COLO668 (cell line): ENCODE results near the gene HES4.
"Not testable (repeated sequence)": the region's sequence is repeated elsewhere in the genome, so short reads cannot be mapped to it uniquely, and the experiment has no call there.

ENCODE experiments used
- DNase-seq: peaks from one replicate; lab custom pipeline; 2025; ENCODE audit not compliant: unreplicated experiment; lab: John Stamatoyannopoulos, UW

The HES4 gene

GRCh38 chr1:1033731-1034438 is 34.0 kb upstream of the HES4 start:
- peak; percentile 72 for DNase-seq

DNA sequence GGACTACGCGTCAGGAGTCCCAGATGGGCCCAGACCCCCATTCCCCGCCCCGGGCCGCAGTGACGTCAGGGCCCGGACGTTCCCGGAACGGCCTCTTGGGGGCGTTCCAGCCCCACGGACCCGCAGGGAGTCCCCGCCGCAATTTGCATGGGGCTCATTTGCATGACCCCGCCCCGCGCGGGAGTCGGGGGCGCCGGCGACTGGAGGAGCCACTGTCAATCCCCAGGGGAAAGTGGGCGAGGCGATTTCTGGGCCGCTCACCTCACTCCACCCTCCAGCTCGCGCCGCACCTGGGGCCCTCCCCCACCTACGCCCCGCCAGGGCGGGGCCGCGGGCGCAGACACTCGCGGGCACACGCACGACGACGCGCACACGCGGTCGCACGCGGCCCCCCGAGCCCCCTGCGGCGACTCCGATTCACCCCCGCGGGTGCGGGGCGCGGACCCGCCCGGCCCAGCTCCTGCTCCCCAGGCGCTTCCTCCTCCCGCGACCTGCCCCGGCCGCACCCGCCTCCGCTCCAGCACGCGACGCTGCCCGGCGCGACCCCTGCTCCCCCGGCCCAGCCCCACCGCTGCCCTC is 33.2 kb upstream of the HES4 start:
- peak; percentile 99 for DNase-seq

- peak; percentile 87 for DNase-seq
These were observed 32.5 kb upstream of the HES4 start for GRCh38 chr1:1032424-1032823.

DNA sequence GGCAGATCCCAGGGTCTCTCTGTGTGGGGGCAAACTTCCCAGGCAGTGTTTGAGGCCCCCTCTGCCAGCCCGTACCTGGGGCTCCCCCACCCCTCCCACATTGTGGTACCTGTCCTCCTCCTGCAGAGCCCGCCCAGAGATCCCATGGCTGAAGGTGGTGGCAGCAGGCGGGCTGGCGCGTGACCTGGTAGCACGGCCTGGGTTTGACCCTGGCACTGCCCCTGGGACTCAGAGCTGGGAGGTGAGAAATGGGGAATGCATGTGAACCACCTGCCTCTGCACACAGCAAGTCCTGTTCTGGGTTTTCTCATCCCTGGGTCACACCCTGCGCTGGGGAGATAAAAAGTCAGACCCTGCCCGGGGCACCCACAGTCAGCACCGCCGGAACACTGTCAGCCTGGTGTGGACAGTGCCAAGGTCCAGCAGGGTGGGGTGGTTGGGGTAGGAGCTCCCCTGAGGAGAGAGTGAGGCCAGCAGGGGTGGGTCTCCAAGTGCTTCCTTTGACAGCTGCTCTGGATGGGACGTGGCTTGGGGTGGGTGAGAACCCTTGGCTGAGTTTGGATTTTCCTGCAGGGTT is 31.9 kb upstream of the HES4 start:
- DNase-seq = no peak

DNA sequence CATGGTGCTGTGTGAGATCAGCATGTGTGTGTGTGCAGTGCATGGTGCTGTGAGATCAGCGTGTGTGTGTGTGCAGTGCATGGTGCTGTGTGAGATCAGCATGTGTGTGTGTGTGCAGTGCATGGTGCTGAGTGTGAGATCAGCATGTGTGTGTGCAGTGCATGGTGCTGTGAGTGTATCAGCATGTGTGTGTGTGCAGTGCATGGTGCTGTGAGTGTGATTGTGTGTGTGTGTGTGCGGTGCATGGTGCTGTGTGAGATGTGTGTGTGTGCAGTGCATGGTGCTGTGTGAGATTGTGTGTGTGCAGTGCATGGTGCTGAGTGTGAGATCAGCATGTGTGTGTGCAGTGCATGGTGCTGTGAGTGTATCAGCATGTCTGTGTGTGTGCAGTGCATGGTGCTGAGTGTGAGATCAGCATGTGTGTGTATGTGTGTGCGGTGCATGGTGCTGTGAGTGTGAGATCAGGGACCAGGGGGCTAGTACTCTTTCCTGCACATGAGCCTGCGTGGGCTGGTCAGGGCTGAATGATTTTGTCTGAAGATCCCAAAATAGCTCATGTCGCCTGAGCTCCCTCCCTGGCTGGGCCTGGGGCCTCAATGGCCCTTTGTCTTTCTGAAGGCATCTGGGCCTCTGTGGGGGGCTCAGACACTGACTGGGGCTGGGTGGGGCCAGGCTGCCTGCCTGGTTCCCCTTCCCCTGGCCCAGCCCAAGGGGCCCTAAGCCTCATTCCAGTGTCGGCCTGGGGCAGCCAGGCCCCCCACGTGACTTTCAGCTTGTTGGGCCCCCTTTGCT is 31.2 kb upstream of the HES4 start:
- DNase-seq = not testable (repeated sequence)

GRCh38 chr1:1027791-1028190 is 27.9 kb upstream of the HES4 start:
- no peak for DNase-seq

GRCh38 chr1:1026599-1027413 is 26.9 kb upstream of the HES4 start:
- DNase-seq = no peak

GRCh38 chr1:1025730-1026129 is 25.8 kb upstream of the HES4 start:
- no peak for DNase-seq

DNA sequence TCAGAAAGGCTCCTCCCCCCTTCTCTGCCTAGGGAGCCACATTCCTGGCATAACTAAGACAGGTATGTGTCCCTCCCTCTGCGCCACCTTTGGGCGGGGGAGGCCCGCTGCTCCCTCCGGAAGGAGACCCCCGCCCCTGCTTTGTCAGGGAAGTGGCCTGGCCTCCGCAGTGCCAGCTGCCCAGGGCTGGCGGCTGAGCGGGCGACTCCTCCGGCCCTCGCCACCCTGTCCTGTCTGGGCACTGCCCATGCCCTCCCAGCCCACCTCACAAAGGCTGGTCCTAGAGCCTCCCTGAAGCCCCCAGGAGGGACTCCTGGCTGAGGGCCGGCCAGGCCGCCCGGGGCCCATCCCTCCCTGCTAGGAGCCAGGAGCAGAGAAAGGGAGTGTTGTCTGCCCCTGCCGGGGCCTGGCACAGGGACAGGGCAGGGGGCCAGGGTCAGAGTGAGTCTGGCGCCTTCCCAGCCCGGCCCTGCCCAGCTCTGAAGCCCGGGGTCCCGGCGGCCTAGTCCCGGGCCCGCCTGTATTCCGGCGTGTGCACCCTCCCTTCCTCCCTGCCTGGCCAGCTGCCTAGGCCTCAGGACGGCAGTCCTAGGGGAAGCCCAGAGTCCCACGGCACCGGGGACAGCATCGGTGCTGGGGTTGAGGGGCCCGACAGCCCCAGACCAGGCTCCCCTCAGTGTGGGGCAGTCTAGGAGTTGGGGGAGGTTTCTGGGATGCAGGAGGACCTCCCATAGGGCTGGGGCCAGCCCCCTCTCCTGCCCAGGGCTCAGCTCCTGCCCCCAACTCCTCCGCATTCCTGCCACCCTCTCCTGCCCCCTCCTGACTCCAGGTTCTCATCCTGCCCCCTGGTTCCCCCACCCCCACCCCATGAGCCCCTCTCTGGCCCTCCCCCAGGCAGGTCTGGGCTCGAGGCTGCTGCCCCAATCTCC is 25.1 kb upstream of the HES4 start:
- no peak for DNase-seq

DNA sequence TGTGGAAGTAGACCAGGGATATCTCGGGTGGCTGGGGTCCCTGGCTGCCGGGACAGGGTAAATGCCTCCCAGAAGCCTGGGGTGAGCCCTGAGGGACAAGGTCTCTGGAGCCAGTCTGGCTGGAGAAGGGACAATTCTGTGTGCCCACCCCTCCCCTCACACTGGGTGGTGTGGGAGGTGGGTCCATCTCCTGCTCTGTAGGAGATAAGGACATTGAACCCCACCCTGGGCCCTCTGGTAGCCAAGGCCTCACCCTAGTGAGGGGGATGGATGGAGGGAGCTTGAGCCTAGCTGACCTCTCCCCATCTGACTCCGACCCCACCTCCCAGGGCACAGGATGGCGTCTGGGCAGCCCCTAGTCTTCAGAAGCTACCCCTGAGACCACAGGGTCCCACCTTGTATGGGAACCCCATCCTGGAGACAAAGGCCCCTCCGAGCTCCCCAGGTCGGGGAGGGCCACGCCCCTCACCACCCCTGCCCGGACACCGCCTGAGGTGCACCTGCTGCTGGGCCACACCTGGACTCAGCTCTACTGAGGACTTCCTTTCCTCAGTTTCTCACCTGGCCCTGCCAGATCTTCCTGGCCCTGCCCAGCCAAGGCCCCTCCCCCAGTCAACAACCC is 24.4 kb upstream of the HES4 start:
- DNase-seq = no peak

DNA sequence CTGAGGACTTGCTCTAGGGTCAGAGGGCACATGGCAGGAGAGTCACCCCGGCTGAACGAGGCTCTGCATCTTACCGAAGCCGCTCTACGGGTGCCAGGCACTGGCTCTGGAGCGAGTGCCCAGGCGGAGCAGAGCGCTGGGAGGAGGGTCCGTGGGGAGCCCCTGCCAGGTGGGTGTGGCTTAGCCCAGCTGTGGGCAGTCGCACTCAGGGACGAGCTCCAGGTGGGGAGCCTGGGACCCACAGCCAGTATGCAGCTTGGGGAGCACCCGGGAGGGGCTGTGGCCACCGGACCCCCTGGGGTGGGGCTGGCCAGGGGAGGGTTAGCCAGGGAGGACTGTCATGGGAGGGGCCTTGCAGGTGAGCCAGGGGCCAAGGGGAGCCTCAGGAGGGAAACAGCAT is 23.8 kb upstream of the HES4 start:
- DNase-seq = no peak

- DNase-seq = no peak
These were observed 22.6 kb upstream of the HES4 start for GRCh38 chr1:1022302-1023009.

DNA sequence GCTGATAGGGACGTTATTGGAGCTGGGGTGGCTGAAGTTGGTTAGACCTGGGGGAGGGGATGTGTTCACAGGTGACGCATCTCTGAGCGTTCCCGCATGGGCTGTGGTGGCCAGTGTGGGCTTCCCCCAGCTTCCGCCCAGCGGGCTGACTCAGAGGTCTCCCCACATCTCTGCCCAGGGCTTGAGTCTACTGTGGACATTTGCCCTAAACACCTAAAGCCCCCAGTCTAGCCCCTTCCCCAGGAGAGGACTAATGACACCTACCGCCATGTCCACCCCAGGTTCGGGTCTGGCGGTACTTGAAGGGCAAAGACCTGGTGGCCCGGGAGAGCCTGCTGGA is 22.0 kb upstream of the HES4 start:
- DNase-seq = no peak

- DNase-seq = peak; percentile 83
These were observed 21.4 kb upstream of the HES4 start for GRCh38 chr1:1021010-1021919.

GRCh38 chr1:1020415-1021009 is 20.6 kb upstream of the HES4 start:
- DNase-seq = no peak

DNA sequence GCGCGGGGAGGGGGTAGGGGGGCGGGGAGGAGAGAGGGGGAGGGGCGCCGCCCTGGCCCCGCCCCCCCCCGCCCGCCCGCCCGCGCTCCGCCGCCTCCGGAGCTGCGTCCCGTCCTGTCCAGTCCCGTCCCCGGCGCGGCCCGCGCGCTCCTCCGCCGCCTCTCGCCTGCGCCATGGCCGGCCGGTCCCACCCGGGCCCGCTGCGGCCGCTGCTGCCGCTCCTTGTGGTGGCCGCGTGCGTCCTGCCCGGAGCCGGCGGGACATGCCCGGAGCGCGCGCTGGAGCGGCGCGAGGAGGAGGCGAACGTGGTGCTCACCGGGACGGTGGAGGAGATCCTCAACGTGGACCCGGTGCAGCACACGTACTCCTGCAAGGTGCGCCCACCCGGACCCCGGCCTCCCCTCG is 20.1 kb upstream of the HES4 start, which contains the start of gene AGRN:
TSS of gene AGRN (plus strand) at position 121 of the 405 bp plus-strand sequence. CDS start at position 174, 53 bp downstream.
- peak; percentile 65 for DNase-seq
